GM19023 (cell line): ENCODE measurements around the gene TANGO2.

Source experiments
- ATAC-seq: cut with Tn5 transposase; IDR thresholded peaks from one replicate; pipeline ENCODE4 v1.9.1; 2021; ENCODE audit warnings: mild to moderate bottlenecking, moderate library complexity; ENCODE audit not compliant: unreplicated experiment

TANGO2 gene

GRCh38 chr22:20024650-20025397 lies 3.9 kb downstream of the TANGO2 start:
- ATAC-seq: no peak

- ATAC-seq: no peak
Measured at GRCh38 chr22:20025401-20026203, 4.7 kb downstream of the TANGO2 start.

GRCh38 chr22:20026204-20026908 lies 5.4 kb downstream of the TANGO2 start:
- no peak for ATAC-seq

DNA sequence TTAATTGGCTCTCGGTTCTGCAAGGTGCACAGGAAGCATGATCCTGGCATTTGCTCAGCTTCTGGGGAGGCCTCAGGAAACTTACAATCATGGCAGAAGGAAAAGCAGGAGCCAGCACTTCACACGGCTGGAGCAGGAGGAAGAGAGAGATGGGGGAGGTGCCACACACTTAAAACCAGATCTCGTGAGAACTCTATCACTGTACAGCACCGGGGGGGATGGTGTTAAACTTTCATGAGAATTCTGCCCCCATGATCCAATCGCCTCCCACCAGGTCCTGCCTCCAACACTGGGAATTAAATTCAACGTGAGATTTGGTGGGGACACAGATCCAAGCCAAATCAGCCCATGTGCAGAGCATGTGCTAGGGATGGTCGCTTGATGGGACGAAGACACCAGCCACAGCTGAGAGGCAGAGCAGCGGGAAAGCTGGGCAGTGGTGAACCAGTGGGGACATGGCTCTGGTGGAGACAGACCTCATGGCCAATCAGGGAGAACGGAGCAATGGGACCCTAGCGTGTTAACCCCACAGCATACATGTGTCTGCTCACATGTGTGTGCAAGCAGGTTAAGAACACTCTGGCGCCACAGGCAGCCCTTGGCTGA lies 6.2 kb downstream of the TANGO2 start:
- ATAC-seq: no peak

- ATAC-seq: no peak
Measured at GRCh38 chr22:20027966-20028854, 7.3 kb downstream of the TANGO2 start.

DNA sequence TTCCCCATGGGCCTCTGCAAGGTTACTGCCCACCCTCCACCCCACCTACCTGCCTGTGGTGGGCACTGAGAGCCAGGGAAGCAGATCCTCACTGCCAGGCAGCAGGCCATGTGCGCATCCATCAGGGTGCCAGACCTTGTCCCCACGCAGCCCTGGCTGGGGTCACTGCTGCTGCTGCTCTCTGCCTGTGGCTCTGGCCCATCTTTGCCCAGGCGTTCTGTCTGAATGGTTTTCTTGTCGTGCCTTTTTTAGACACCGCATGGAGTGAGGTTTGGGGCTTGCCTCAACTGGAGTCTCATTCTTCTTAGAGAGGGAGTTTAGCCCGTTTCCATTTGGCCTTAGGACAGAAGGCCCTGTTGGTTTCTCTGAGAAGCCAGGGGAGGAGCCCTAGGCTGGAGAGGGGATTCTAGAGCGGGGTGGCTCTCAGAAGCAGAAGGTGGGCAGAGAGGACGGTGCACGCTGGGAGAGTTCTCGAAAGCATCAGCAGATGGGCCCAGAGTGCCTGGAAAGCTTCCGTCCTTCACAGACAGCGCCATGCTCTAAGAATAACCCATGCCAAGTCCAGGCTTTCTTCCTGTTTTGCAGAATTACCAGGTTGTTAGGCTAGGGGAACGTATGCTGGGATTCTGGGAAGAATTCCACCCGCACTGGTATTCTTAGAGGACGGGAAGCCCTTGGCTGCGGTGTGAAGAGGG lies 8.1 kb downstream of the TANGO2 start:
- no peak for ATAC-seq

DNA sequence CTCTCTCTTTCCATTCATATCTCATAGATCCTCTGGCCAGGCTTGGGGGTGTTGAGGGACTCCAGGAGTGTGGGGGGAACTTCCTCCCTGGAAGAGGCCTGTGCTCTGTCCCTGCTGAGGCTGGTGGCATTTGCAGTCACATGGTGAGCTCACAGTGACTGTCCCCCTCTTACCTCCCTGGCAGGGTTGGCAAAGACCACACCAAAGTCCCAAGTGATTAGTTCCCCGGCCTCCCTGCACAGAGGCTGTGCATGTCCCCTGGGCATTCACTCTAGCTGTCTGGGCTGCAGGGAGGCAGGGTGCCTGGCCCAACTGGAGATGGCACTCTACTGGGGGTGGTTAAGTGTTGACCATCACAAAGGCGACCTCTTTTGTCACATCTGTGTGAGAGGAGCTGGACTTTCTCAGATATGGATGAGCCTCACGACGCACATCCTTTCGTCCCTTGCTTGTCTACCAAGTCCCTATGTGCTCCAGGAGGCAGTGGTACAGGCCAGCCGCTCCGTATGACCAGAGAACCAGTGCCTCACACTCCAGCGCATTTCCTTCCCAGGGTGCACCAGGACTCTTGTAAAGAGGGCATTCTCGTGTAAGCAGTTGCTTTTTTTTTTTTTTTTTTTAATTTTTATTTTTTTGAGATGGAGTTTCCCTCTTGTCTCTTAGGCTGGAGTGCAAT lies 8.8 kb downstream of the TANGO2 start:
- ATAC-seq: no peak

DNA sequence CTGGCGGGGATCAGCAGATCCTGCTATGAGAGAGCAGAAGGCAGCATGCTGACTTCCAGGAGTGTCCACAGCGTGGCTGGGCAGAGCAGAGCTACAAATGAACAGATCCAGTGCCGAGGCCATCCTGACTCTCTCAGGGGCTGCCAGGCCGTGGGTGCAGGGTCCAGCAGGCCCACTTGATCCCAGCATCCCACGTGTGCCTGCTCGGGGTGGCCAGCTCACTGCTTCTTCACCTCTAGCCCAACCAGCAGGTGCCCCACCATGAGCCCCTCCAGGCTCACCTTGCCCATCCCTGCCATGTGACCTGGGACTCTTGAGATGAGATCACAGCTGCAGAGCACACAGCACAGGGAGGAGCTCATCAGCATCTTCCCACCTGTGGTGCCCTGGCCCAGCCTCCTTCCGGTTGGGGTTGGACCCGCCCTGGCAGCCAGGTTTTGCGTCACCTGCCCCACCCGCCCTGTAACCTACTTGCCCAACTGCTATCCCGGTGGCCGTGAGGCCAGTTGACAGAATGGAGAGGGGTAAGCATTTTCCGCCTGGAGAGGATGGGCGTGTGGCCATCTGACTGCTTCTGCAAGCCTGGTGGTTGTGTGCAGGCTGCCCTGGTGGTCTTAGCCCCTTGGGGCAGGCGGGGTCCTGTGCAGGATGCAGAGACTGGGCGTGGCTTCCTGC lies 11.0 kb downstream of the TANGO2 start:
- no peak for ATAC-seq

DNA sequence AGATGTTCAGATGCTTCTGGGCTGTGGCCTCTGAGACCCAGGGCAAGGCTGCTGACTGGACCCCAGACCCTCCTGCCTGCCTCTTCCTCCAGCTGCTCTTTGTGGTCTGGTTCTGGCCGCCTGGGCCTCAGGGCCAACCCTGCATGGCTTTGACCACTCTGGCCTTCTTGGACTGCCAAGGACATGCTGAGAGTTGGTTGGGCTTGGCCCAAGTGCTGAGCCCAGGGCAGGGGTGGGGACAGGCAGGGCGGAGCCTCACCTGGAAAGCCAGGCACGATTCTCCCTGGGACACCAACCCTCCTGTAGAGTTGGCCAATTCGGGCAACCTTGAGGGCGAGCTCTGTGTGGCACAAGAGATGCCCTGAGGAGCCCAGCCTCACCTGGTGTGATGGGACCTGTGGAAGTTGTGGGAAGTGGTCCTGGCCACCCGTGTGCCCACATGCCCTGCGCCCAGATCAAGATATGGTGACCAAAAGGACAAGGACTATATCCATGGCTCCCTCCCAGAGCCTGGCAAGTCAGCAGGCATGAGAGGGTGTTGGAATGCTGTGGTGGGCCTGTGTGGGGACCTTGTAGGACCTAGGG lies 11.6 kb downstream of the TANGO2 start:
- no peak for ATAC-seq

DNA sequence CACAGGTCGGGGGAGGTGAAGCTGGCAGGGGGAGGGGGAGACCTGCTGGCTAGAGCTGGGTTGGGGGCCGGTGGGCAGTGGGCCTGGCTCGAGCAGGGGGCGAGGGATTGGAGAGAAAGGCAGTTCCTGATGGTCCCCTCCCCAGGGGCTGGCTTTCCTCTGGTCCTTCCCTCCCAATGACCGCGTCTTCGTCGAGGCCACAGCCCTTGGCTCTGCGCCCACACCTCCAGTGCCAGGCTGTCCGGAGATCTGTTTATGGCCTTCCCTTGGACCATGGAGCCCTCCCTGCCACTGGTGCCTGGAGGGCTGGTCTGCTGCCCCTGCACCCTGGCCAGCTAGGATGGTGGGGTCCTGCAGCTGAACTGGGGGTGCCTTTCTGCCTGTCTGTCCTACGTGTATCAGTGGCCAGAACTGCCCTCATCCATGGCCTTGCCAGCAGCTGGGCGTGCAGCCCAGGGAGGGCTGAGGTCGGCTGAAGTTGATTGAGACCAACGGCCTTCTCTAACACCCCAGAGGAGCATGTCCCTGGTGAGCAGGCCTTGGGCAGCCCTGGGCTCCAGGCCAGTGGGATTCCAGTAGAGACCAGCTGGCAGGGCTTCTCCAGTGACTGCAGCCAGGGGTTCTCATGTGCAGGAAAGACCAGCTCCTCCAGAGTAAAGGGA lies 12.3 kb downstream of the TANGO2 start:
- ATAC-seq: no peak

- no peak for ATAC-seq
Measured at GRCh38 chr22:20034143-20034542, 13.2 kb downstream of the TANGO2 start.

GRCh38 chr22:20035375-20036083 lies 14.6 kb downstream of the TANGO2 start:
- no peak for ATAC-seq

DNA sequence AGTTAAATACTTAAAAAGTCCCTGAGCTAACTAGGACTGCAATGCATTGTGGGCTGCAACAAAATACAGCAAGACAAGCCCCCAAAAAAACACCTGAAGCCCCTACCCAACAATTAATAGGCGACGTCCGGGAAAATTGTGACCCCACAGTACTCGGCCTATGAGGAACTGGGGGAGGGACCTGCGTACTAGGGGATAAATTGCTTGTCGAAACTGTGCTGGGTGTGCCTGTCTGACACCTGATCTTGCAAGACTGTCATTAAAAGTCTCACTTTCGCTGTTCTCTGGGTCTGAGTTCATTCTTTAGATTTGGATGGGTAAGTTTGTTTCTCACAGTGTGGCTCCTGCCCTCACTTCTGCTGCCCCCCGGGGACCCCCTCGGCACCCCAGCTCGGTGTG lies 15.2 kb downstream of the TANGO2 start:
- no peak for ATAC-seq

GRCh38 chr22:20036535-20037392 lies 15.9 kb downstream of the TANGO2 start:
- ATAC-seq: no peak

- no peak for ATAC-seq
Measured at GRCh38 chr22:20037419-20037818, 16.5 kb downstream of the TANGO2 start.

DNA sequence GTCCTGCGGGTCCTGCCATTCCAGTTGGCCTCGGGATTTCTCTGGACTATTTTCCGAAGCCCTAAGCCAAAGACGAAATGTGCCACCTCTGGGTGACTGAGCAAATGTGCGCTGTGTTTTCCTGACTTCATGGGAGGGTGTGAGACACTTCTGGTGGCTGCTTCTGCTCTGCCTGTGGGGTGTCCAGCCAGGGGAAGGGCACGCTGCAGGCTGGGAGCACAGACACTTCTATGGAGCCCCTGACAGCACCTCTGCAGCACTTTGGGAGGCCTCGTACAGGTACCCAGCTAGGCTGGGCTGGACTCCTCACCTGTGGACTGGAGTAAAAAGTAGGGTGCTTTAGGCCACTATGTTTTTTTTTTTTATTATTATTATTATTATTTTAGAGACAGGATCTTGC lies 17.7 kb downstream of the TANGO2 start:
- ATAC-seq: no peak
